ENCODE data around the gene VDAC1.

The VDAC1 gene

GRCh38 chr5:134004626-134005416 lies at the start of gene VDAC1:
Gene VDAC1, minus strand, starts transcription at chr5:134004975. Its CDS starts 11,963 bp downstream, at chr5:133993012.
- H3K4me3 Mint-ChIP-seq: peak within 1 kb of the TSS; percentile 96
- no peaks in the 10 kb centered on the region for H3K27me3 Mint-ChIP-seq
- peaks cover 56% of the 10 kb centered on the region for H3K4me1 Mint-ChIP-seq (ENCODE audit: low read depth)
- H3K36me3 Mint-ChIP-seq (ENCODE audit: low read depth): peaks cover 37% of the 10 kb centered on the region
- no peaks in the 10 kb centered on the region for H3K9me3 Mint-ChIP-seq
- H3K27ac Mint-ChIP-seq: peak within 1 kb of the TSS; percentile 98

DNA sequence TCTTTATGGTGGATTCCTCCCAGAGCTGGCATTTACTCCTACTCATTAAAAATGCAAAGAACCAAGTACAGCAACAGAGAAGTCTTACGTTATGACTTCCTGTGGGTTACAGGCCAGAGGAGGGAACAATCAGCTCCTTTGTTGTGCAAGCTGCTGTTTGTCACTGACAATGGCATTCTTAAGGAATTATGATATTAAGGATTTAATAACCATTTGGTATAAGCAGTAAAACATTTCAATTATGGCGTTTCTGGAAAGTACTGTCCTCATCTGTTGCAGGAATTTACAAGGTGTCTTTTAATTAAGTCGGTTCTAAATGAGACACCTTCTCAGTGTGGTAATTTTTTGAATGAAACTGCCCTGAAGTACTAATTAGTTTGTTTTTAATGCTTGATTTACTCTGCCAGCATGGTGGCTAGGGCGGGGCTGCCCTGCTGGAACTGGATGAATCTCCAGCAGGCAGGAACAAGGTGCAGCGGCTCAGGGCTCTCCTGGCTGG lies 49.1 kb upstream of the VDAC1 start:
- peak overlapping the region; percentile 41 for H3K27ac Mint-ChIP-seq
- H3K36me3 Mint-ChIP-seq (ENCODE audit: low read depth): no peaks in the 10 kb centered on the region
- H3K27me3 Mint-ChIP-seq: no peaks in the 10 kb centered on the region
- peaks cover 47% of the 10 kb centered on the region for H3K4me1 Mint-ChIP-seq (ENCODE audit: low read depth)
- no peak overlapping the region for H3K4me3 Mint-ChIP-seq
- H3K9me3 Mint-ChIP-seq: no peaks in the 10 kb centered on the region

DNA sequence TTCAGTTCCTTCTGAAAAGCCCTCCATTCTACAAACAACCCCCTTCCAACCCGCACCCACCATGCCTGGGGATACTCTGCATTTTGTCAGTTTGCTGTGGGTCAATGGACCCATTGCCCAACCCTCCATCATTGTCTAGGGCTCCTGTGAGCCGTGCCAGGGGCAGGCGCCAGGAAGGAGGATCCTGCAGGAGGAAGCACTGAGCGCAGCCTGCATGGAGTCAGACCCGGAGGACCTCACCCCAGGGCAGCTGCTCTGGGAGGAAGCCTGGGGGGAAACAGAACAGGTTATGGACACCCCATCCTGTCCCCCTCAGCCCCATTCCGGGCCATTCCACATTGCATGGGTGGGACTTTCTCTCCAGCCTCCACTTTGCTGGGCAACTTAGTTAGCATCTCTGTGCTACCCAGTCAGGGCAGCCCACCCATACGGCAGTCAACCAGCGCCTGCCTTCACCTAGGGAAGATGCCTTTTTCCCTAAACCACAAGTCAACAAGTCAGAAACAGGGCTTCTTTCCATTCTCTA lies 48.6 kb upstream of the VDAC1 start:
- Mint-ChIP-seq H3K4me3 (no peak overlapping the region), H3K36me3 (ENCODE audit: low read depth) (no peaks in the 10 kb centered on the region), H3K4me1 (ENCODE audit: low read depth) (peaks cover 45% of the 10 kb centered on the region), H3K27ac (no peak overlapping the region), H3K27me3 (no peaks in the 10 kb centered on the region), H3K9me3 (no peaks in the 10 kb centered on the region)

GRCh38 chr5:134051305-134051704 lies 46.5 kb upstream of the VDAC1 start:
- no peaks in the 10 kb centered on the region for H3K36me3 Mint-ChIP-seq (ENCODE audit: low read depth)
- H3K27ac Mint-ChIP-seq: no peak overlapping the region
- peaks cover 48% of the 10 kb centered on the region for H3K4me1 Mint-ChIP-seq (ENCODE audit: low read depth)
- no peaks in the 10 kb centered on the region for H3K27me3 Mint-ChIP-seq
- H3K9me3 Mint-ChIP-seq: no peaks in the 10 kb centered on the region
- no peak overlapping the region for H3K4me3 Mint-ChIP-seq

DNA sequence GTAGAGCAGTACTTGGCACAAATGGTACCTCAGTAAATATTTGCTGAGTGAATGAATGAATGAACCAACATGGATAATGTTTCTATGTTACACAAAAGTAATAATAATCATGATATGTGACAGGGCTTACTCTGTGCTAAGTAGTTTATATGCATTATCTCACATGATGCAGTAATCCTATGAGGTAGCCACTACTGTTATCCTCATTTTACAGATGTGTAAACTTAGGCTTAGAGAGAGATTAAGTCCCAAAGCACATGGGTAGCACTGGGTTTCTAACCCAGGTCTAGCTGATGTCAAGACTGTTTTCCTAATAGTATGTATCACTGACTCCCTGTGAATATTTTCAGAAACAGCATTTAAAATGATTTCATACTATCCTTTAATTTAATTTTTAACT lies 44.1 kb upstream of the VDAC1 start:
- no peaks in the 10 kb centered on the region for H3K27me3 Mint-ChIP-seq
- no peak overlapping the region for H3K4me3 Mint-ChIP-seq
- no peaks in the 10 kb centered on the region for H3K9me3 Mint-ChIP-seq
- H3K36me3 Mint-ChIP-seq (ENCODE audit: low read depth): no peaks in the 10 kb centered on the region
- peaks cover 40% of the 10 kb centered on the region for H3K4me1 Mint-ChIP-seq (ENCODE audit: low read depth)
- no peak overlapping the region for H3K27ac Mint-ChIP-seq

DNA sequence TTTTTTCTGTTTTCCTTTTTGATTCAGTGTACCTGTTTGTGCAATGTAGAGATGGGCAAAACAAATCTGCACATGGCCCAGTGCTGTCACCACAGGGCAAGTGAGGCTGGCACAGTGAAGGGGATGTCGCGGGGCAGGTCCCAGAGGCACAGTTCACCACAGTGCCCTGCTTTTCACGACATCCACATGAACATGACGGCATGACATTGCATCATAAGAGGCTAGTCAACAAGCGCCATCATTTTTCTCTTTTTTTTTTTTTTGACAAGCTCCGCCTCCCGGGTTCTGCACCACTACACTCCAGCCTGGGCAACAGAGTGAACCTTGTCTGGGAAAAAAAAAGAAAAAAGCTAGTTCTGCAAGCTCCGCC lies 42.9 kb upstream of the VDAC1 start:
- Mint-ChIP-seq H3K9me3 (no peaks in the 10 kb centered on the region), H3K27me3 (no peaks in the 10 kb centered on the region), H3K27ac (peak overlapping the region; percentile 16), H3K36me3 (ENCODE audit: low read depth) (no peaks in the 10 kb centered on the region), H3K4me1 (ENCODE audit: low read depth) (peaks cover 35% of the 10 kb centered on the region), H3K4me3 (no peak overlapping the region)

DNA sequence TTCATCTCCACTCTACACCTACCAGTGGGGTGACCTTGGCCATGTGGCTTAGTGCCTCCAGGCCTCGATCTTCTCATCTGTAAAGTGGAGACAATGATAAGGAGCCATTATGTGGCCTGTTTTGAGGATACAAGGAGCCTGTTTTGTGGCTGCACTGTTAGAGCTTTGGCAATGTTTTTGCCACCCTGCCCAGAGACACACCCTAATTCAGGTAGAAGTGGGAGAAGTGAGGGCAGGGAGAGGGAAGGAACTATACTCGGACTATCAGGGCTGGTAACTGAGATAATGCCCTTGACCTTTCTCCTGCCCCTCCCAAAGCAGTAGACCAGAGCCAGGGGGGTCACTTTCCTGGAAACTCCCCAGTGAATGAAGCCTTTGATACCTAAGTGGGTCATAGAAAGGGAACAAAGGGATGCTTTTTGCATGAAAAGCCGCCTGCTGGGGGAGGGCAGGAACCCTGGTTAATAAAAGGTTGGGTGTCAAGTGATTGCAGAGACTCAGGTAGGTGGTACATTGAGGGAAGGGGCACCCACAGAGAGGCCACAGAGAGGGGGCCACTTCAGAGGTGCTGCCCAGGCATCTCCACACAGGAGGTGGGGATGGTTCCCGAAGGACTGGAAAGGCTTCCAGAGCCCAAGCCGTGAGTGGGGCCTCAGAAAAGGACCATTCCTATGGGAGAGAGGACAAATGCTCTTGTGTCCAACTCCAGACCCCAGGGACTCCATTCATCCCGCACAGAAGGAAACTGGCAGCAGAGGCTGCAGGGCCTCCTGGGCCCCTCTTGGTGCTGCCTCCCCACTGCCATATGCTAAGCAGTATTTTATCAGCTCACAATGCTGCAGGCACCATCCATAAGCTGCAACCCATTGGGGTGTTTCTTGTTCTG lies 42.3 kb upstream of the VDAC1 start:
- Mint-ChIP-seq H3K9me3 (no peaks in the 10 kb centered on the region), H3K27ac (peak overlapping the region; percentile 16), H3K4me1 (ENCODE audit: low read depth) (peaks cover 35% of the 10 kb centered on the region), H3K4me3 (no peak overlapping the region), H3K27me3 (no peaks in the 10 kb centered on the region), H3K36me3 (ENCODE audit: low read depth) (no peaks in the 10 kb centered on the region)

DNA sequence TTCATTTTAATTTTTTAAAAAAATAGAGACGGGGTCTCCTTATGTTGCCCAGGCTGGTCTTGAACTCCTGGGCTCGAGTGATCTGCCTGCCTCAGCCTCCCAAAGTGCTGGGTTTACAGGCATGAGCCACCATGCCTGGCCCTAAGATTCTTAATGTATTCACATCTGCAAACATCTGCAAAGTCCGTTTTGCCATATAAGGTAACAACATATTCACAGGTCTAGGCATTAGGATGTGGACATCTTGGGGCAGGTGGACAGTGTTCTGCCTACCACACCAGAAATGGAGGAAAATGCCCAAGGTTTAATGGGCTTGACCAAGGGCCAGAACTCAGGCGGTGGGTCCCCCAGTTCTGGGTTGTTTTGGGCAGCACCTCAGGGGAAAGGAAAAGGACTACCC lies 41.6 kb upstream of the VDAC1 start:
- no peaks in the 10 kb centered on the region for H3K27me3 Mint-ChIP-seq
- H3K4me3 Mint-ChIP-seq: no peak overlapping the region
- no peaks in the 10 kb centered on the region for H3K9me3 Mint-ChIP-seq
- peaks cover 36% of the 10 kb centered on the region for H3K4me1 Mint-ChIP-seq (ENCODE audit: low read depth)
- H3K36me3 Mint-ChIP-seq (ENCODE audit: low read depth): no peaks in the 10 kb centered on the region
- no peak overlapping the region for H3K27ac Mint-ChIP-seq

DNA sequence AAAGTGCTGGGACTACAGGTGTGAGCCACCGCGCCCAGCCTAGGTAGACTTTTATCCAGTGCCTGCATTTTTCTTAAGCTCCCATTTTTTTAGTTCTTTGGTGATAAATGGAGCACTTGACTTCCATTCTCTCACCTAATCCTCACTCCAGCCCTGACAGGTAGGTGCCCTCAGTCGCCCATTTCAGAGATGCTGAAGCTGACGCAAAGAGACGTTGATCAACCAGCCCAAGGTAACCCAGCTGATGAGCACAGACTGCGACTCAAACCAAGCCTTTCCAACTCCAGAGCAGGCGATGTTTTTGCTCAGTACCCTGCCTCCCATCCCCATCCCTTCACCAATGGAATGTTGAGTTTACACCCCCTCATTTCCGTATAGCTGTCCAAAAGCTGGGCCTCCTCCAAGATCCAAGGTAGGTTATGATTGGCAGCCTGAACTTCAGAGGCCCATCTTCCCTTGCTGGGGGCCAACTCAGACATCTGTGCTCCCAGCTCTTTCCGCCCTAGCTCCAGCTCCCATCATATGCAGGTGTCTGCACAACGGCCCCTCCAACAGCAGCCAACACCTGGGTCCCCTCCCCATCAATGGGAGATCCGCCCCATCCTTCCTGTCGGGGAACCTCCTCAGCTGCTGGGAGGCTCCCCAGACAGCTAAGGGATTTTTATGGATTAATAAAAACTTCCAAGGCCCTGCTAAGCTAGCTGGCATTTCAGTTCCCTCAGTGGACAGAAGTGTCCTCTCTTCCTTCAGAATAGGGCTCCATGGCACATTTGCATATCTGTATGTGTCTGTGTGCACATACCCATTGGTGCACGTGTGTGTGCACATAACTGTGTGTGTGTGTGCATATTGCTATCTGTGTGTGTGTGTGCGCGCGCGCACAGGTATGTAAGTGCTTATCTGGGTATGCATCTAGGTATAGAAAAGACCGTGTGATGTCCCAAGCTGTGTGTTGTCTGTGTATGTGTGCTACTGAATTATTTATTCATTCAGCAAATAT lies 39.3 kb upstream of the VDAC1 start:
- Mint-ChIP-seq H3K9me3 (no peaks in the 10 kb centered on the region), H3K27me3 (no peaks in the 10 kb centered on the region), H3K27ac (peak overlapping the region; percentile 36), H3K4me3 (no peak overlapping the region), H3K4me1 (ENCODE audit: low read depth) (peaks cover 46% of the 10 kb centered on the region), H3K36me3 (ENCODE audit: low read depth) (no peaks in the 10 kb centered on the region)

- H3K4me3 Mint-ChIP-seq: no peak overlapping the region
- H3K36me3 Mint-ChIP-seq (ENCODE audit: low read depth): no peaks in the 10 kb centered on the region
- H3K27me3 Mint-ChIP-seq: no peaks in the 10 kb centered on the region
- H3K27ac Mint-ChIP-seq: no peak overlapping the region
- no peaks in the 10 kb centered on the region for H3K9me3 Mint-ChIP-seq
- peaks cover 45% of the 10 kb centered on the region for H3K4me1 Mint-ChIP-seq (ENCODE audit: low read depth)
These were observed 37.0 kb upstream of the VDAC1 start for GRCh38 chr5:134041570-134042411.

- no peak overlapping the region for H3K4me3 Mint-ChIP-seq
- H3K27me3 Mint-ChIP-seq: no peaks in the 10 kb centered on the region
- H3K27ac Mint-ChIP-seq: no peak overlapping the region
- no peaks in the 10 kb centered on the region for H3K36me3 Mint-ChIP-seq (ENCODE audit: low read depth)
- H3K4me1 Mint-ChIP-seq (ENCODE audit: low read depth): peaks cover 39% of the 10 kb centered on the region
- H3K9me3 Mint-ChIP-seq: no peaks in the 10 kb centered on the region
These were observed 33.4 kb upstream of the VDAC1 start for GRCh38 chr5:134038138-134038537.

GRCh38 chr5:134037160-134037559 lies 32.4 kb upstream of the VDAC1 start:
- H3K27me3 Mint-ChIP-seq: no peaks in the 10 kb centered on the region
- peaks cover 32% of the 10 kb centered on the region for H3K4me1 Mint-ChIP-seq (ENCODE audit: low read depth)
- no peaks in the 10 kb centered on the region for H3K9me3 Mint-ChIP-seq
- no peak overlapping the region for H3K4me3 Mint-ChIP-seq
- H3K36me3 Mint-ChIP-seq (ENCODE audit: low read depth): no peaks in the 10 kb centered on the region
- H3K27ac Mint-ChIP-seq: no peak overlapping the region

- Mint-ChIP-seq H3K4me1 (ENCODE audit: low read depth) (peaks cover 5% of the 10 kb centered on the region), H3K27me3 (no peaks in the 10 kb centered on the region), H3K36me3 (ENCODE audit: low read depth) (no peaks in the 10 kb centered on the region), H3K27ac (no peak overlapping the region), H3K9me3 (no peaks in the 10 kb centered on the region), H3K4me3 (no peak overlapping the region)
These were observed 29.6 kb upstream of the VDAC1 start for GRCh38 chr5:134034326-134034725.
